Endothelial cell of umbilical vein (primary cell): ENCODE measurements around the gene ERBB4. TPM values are rescaled to one million over a fixed set of nuclear protein-coding genes. Genes with fewer than 3 reads are reported as not detected.

Experiments
- BruUV-seq: library from RNA; stranded (reverse); fragments of 400-500 nt; replicated peaks from 2 replicates; lab custom pipeline; 2021; lab: Mats Ljungman, UMichigan
- CTCF ChIA-PET: fragments of 300-600, 350-600 bp; sonication (Branson Sonifier 250); formaldehyde crosslinking; loops from one replicate; lab custom pipeline; 2021; ENCODE audit warnings: antibody characterized with exemption, inconsistent platforms; lab: Charles Lee
- POLR2A ChIA-PET: fragments of 300-600, 350-600 bp; sonication (Branson Sonifier 250); formaldehyde crosslinking; loops from one replicate; lab custom pipeline; 2021; ENCODE audit warnings: antibody characterized with exemption, inconsistent platforms; lab: Charles Lee
- DNase-seq: peaks from one replicate; pipeline ENCODE4 v3.0.0-alpha.2; 2011; ENCODE audit warnings: low read depth, low spot score
- FAIRE-seq: peaks from 2 replicates; lab custom pipeline; 2011; peaks lifted over from hg19 to GRCh38; lab: Jason Lieb, UNC
- H2AFZ ChIP-seq: 2 replicates; pipeline ENCODE4 v1.6.0; 2012; ENCODE audit warnings: low read depth, low read length, control low read depth, inconsistent platforms
- H3K27ac ChIP-seq: 2 replicates; pipeline ENCODE4 v1.5.1; 2011; ENCODE audit warnings: low read depth, mild to moderate bottlenecking, control low read depth, low read length, moderate library complexity; ENCODE audit not compliant: insufficient read depth
- H3K27me3 ChIP-seq, 2 experiments: 2 replicates each; pipeline versions ENCODE4 v1.6.0 to v1.6.1; 2011; ENCODE audit warnings: low read length in 2 of 2, mixed read lengths in 1 of 2; ENCODE audit not compliant: control insufficient read depth in 2 of 2, insufficient read depth in 2 of 2
- H3K36me3 ChIP-seq, 2 experiments: 2 replicates in 1 of 2; 3 replicates in 1 of 2; pipeline ENCODE4 v1.5.1; 2011; ENCODE audit warnings: low read length in 2 of 2, mild to moderate bottlenecking in 1 of 2, moderate library complexity in 1 of 2; ENCODE audit not compliant: control insufficient read depth in 2 of 2, insufficient read depth in 2 of 2; ENCODE audit errors: extremely low read depth in 1 of 2
- H3K4me1 ChIP-seq: 3 replicates; pipeline ENCODE4 v1.5.1; 2011; ENCODE audit warnings: mild to moderate bottlenecking, low read length; ENCODE audit not compliant: control insufficient read depth, insufficient read depth; ENCODE audit errors: extremely low read depth
- H3K4me2 ChIP-seq: 2 replicates; pipeline ENCODE4 v1.6.1; 2011; ENCODE audit warnings: low read length, control low read depth, mixed read lengths; ENCODE audit not compliant: insufficient read depth
- H3K4me3 ChIP-seq, 3 experiments: fragments of 200-600 bp in 1 of 3; sonication (generic), shearing (Covaris generic) in 1 of 3; replicated peaks in 1 of 3; 2 replicates each; pipeline ENCODE4 v1.5.1; 2011 to 2016; ENCODE audit warnings: control low read depth in 3 of 3, low read length in 3 of 3, mild to moderate bottlenecking in 2 of 3, inconsistent platforms in 1 of 3, low read depth in 1 of 3, moderate library complexity in 1 of 3; ENCODE audit not compliant: insufficient read depth in 1 of 3
- H3K79me2 ChIP-seq: 2 replicates; pipeline ENCODE4 v1.6.0; 2012; ENCODE audit warnings: low read length, inconsistent platforms; ENCODE audit not compliant: control insufficient read depth, insufficient read depth
- H3K9ac ChIP-seq: replicated peaks from 2 replicates; pipeline ENCODE3; 2011; ENCODE audit warnings: low read length, control low read depth; ENCODE audit not compliant: insufficient read depth; ENCODE audit errors: extremely low read depth
- H3K9me1 ChIP-seq: replicated peaks from 3 replicates; pipeline ENCODE4 v1.6.0; 2011; ENCODE audit warnings: mild to moderate bottlenecking, low read length; ENCODE audit not compliant: control insufficient read depth, insufficient read depth; ENCODE audit errors: extremely low read depth
- H3K9me3 ChIP-seq: replicated peaks from 2 replicates; pipeline ENCODE4 v1.5.1; 2012; ENCODE audit warnings: low read length, inconsistent platforms; ENCODE audit not compliant: control insufficient read depth, insufficient read depth
- H4K20me1 ChIP-seq: replicated peaks from 2 replicates; pipeline ENCODE3; 2011; ENCODE audit warnings: mild to moderate bottlenecking, low read length; ENCODE audit not compliant: control insufficient read depth, insufficient read depth; ENCODE audit errors: extremely low read depth
- EZH2 ChIP-seq: IDR thresholded peaks from 2 replicates; pipeline ENCODE4 v1.6.1; 2012; ENCODE audit warnings: borderline replicate concordance, low read depth, mild to moderate bottlenecking, moderate library complexity, low read length, inconsistent platforms; ENCODE audit not compliant: severe bottlenecking
- FOS ChIP-seq: IDR thresholded peaks from 2 replicates; pipeline ENCODE4 v1.6.1; 2011; ENCODE audit warnings: mild to moderate bottlenecking, low read length, moderate library complexity, borderline replicate concordance; ENCODE audit not compliant: insufficient read depth
- GATA2 ChIP-seq: IDR thresholded peaks from 2 replicates; pipeline ENCODE4 v1.7.0; 2011; ENCODE audit warnings: low read depth, mild to moderate bottlenecking, moderate library complexity, mixed read lengths, low read length; ENCODE audit not compliant: insufficient read length, insufficient read depth
- JUN ChIP-seq: IDR thresholded peaks from 2 replicates; pipeline ENCODE4 v1.6.1; 2011; ENCODE audit warnings: borderline replicate concordance, low read depth; ENCODE audit not compliant: insufficient read length, insufficient read depth
- MYC ChIP-seq: IDR thresholded peaks from one replicate; pipeline ENCODE4 v1.6.1; 2011; ENCODE audit warnings: mild to moderate bottlenecking, low read depth, low read length
- POLR2A ChIP-seq: IDR thresholded peaks from 2 replicates; pipeline ENCODE4 v1.6.1; 2012; ENCODE audit warnings: low read depth, mild to moderate bottlenecking, control low read depth, low read length
- POLR2AphosphoS5 ChIP-seq: IDR thresholded peaks from 2 replicates; pipeline ENCODE4 v1.6.1; 2012; ENCODE audit warnings: low read depth, mild to moderate bottlenecking, control low read depth, low read length, moderate library complexity; ENCODE audit not compliant: insufficient read depth
- dilution Hi-C: fragments of 300-500 bp; cut with MboI; formaldehyde crosslinking; loops from one replicate; pipeline ENCODE4 v1.15.0; 2019; ENCODE audit warnings: low sequenced_read_pairs; ENCODE audit not compliant: extremely low pct_ligation_motif_present
- intact Hi-C: fragments of 100-400 bp; cut with micrococcal nuclease; formaldehyde crosslinking; loops from one replicate; pipeline ENCODE4 v1.10.0; 2022
- polyA plus RNA-seq, 4 experiments: library from polyadenylated mRNA; depleted of rRNA in 3 of 4; stranded (reverse) in 3 of 4; unstranded in 1 of 4; fragments of >200 nt; gene quantifications; 2 replicates each; pipeline versions ENCODE4 v1.2.1 to v1.2.3, GENCODE V29; 2011 to 2012; ENCODE audit warnings: missing spikeins in 1 of 4
- total RNA-seq: library from RNA; stranded (reverse); gene quantifications from 2 replicates; pipeline ENCODE4 v1.2.3, GENCODE V29; 2021
- TF ChIP-seq, protein P1 (sequence below), 2 donors: IDR thresholded peaks; 1 replicate in 1 of 2; 2 replicates in 1 of 2; pipeline ENCODE4 v1.5.1; 2011; ENCODE audit warnings: low read length in 2 of 2, mild to moderate bottlenecking in 2 of 2, moderate library complexity in 2 of 2, control low read depth in 1 of 2, inconsistent platforms in 1 of 2, low read depth in 1 of 2; ENCODE audit not compliant: insufficient read depth in 1 of 2; ENCODE audit errors: extremely low read depth in 1 of 2
- TF ChIP-seq, protein P2 (sequence below): IDR thresholded peaks from 2 replicates; pipeline ENCODE4 v1.6.1; 2011; ENCODE audit not compliant: insufficient read depth, insufficient read length

The ERBB4 gene
- total and polyA plus RNA-seq, 2 donors (not counting 3 experiments of a cell fraction or from before 2014, with no cell fraction given) = 0.01 to 0.27 TPM

DNA sequence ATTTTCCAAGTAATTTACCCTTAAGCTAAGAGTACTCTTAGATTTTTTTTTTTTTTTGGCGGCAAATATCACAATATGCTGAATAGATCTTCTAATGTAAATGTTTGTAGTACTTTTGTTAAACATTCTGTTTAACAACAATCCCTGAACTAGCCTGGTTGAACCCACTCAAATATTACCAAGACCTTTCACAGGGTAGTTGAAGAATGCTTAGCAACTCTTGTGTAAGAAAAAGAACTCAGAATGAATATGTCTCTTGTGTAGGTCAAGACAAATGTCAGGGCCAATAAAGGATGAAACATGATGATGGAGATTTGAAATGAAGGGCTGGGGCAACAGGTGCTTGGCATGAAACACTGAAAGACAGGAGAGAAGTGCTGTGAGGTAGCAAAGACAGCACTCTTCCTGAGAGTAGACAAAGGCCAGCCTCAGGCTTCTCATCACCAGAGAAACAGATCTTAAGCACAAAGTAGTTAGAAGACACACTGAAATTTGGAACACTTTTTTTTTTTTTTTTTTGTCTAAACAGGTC lies 597.3 kb downstream of the ERBB4 start:
- no TSS peak for BruUV-seq
- Histone ChIP-seq H3K9me3 (no peaks in the 10 kb centered on the region), H3K79me2 (no peaks in the 10 kb centered on the region), H3K9ac (no peak overlapping the region), H2AFZ (no peak overlapping the region), H3K4me3 (no peak overlapping the region), H4K20me1 (no peaks in the 10 kb centered on the region), H3K9me1 (no peaks in the 10 kb centered on the region), H3K4me1 (no peaks in the 10 kb centered on the region), H3K27me3 (no peaks in the 10 kb centered on the region), H3K36me3 (no peaks in the 10 kb centered on the region), H3K4me2 (no peak overlapping the region), H3K27ac (no peak overlapping the region)
- ChIA-PET POLR2A (no interaction called here), CTCF (interaction anchor here (0.7 kb wide), 1 partner anchor 39 kb away, joined by 3 read pairs; no protein-coding TSS in a partner anchor)
- dilution Hi-C loops (no loop called here), intact Hi-C loops (no loop called here)
- TF ChIP-seq POLR2A (no peak), GATA2 (no peak), EZH2 (no peak), FOS (no peak), POLR2AphosphoS5 (no peak), JUN (no peak), MYC (no peak)
- TF ChIP-seq, protein P1, sequence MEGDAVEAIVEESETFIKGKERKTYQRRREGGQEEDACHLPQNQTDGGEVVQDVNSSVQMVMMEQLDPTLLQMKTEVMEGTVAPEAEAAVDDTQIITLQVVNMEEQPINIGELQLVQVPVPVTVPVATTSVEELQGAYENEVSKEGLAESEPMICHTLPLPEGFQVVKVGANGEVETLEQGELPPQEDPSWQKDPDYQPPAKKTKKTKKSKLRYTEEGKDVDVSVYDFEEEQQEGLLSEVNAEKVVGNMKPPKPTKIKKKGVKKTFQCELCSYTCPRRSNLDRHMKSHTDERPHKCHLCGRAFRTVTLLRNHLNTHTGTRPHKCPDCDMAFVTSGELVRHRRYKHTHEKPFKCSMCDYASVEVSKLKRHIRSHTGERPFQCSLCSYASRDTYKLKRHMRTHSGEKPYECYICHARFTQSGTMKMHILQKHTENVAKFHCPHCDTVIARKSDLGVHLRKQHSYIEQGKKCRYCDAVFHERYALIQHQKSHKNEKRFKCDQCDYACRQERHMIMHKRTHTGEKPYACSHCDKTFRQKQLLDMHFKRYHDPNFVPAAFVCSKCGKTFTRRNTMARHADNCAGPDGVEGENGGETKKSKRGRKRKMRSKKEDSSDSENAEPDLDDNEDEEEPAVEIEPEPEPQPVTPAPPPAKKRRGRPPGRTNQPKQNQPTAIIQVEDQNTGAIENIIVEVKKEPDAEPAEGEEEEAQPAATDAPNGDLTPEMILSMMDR (IDR thresholded peaks at IDR 0.05; ENCODE audit: extremely low read depth in 1 of 2, insufficient read depth in 1 of 2, low read depth in 1 of 2, low read length in 2 of 2) = no peak
- TF ChIP-seq, protein P2, sequence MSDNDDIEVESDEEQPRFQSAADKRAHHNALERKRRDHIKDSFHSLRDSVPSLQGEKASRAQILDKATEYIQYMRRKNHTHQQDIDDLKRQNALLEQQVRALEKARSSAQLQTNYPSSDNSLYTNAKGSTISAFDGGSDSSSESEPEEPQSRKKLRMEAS = no peak
- FAIRE-seq = no peak
- no peak for DNase-seq
